CD4-positive, CD25-positive, alpha-beta regulatory T cell (primary cell): ENCODE data around the gene CYP4V2. TPM values are rescaled to one million over a fixed set of nuclear protein-coding genes. Genes with fewer than 3 reads are reported as not detected.
A peak's percentile ranks its signal among the peaks of the same experiment; 100 is the strongest.

Experiments
- ATAC-seq, 2 donors: fragments of 150-1000 bp; cut with Tn5 transposase; one replicate each; pipeline ENCODE4 v1.10.0; 2021; ENCODE audit warnings: low read depth in 2 of 2, moderate number of reproducible peaks in 2 of 2, moderate library complexity in 1 of 2
- DNase-seq, 3 donors: peaks; one replicate each; pipeline versions ENCODE4 v3.0.0 to v3.0.0-alpha.2; 2012 to 2022; ENCODE audit warnings: mixed read lengths in 1 of 3
- H3K27ac ChIP-seq: one replicate; pipeline ENCODE4 v1.7.0; 2013; ENCODE audit warnings: mild to moderate bottlenecking, low read length; ENCODE audit not compliant: insufficient read depth, poor library complexity, severe bottlenecking
- H3K27me3 ChIP-seq: one replicate; pipeline ENCODE4 v1.7.0; 2013; ENCODE audit warnings: low read length; ENCODE audit not compliant: control insufficient read depth, insufficient read depth
- H3K36me3 ChIP-seq: one replicate; pipeline ENCODE4 v1.7.0; 2013; ENCODE audit warnings: mild to moderate bottlenecking, low read length, moderate library complexity; ENCODE audit not compliant: control insufficient read depth, insufficient read depth
- H3K4me1 ChIP-seq: 2 replicates; pipeline ENCODE4 v1.7.0; 2013; ENCODE audit warnings: mild to moderate bottlenecking, low read length; ENCODE audit not compliant: insufficient read depth, control insufficient read depth, poor library complexity, severe bottlenecking
- H3K4me3 ChIP-seq: one replicate; pipeline ENCODE4 v1.7.0; 2013; ENCODE audit warnings: low read depth, mild to moderate bottlenecking, low read length, moderate library complexity
- H3K9me3 ChIP-seq, 2 experiments: 1 replicate in 1 of 2; 2 replicates in 1 of 2; pipeline ENCODE4 v1.7.0; 2013; ENCODE audit warnings: low read length in 2 of 2, mild to moderate bottlenecking in 1 of 2, moderate library complexity in 1 of 2; ENCODE audit not compliant: control insufficient read depth in 2 of 2
- H3K27ac Mint-ChIP-seq, 3 donors: one replicate each; pipeline ENCODE4 v1.8.0; 2020 to 2022; ENCODE audit warnings: mild to moderate bottlenecking in 3 of 3, mixed read lengths in 3 of 3, moderate library complexity in 2 of 3
- H3K27me3 Mint-ChIP-seq: one replicate; pipeline ENCODE4 v1.8.0; 2022; ENCODE audit warnings: mild to moderate bottlenecking, mixed read lengths
- H3K36me3 Mint-ChIP-seq: one replicate; pipeline ENCODE4 v1.8.0; 2020; ENCODE audit warnings: mixed read lengths
- H3K4me1 Mint-ChIP-seq, 4 donors: one replicate each; pipeline ENCODE4 v1.8.0; 2020 to 2022; ENCODE audit warnings: mixed read lengths in 4 of 4, mild to moderate bottlenecking in 1 of 4
- H3K4me3 Mint-ChIP-seq, 4 donors: one replicate each; pipeline ENCODE4 v1.8.0; 2020 to 2022; ENCODE audit warnings: mild to moderate bottlenecking in 4 of 4, mixed read lengths in 4 of 4, moderate library complexity in 3 of 4
- H3K9me3 Mint-ChIP-seq, 7 donors: one replicate each; pipeline ENCODE4 v1.8.0; 2020 to 2022; ENCODE audit warnings: mixed read lengths in 7 of 7, mild to moderate bottlenecking in 3 of 7, moderate library complexity in 2 of 7
- polyA plus RNA-seq, 4 donors: library from polyadenylated mRNA; unstranded; fragments of 300-500 nt; fragmentation: Illumina TruSeq; gene quantifications; one replicate each; pipeline ENCODE4 v1.2.3, GENCODE V29; 2021
- total RNA-seq: library from RNA; stranded (reverse); gene quantifications from one replicate; pipeline ENCODE4 v1.2.3, GENCODE V29; 2022

The CYP4V2 gene
- total and polyA plus RNA-seq, 5 donors from 2014 or later, result 26.1 to 30.9 (median 27.8) TPM

GRCh38 chr4:186190581-186191199 is 677 bp upstream of the CYP4V2 start:
- peak; percentile 18 to 27 for ATAC-seq
- H3K4me3 ChIP-seq, result peak overlapping the region; percentile 73
- Mint-ChIP-seq H3K36me3 (peaks cover 7% of the 10 kb centered on the region), H3K4me3 (peak overlapping the region; percentile 87 to 97 (median 92)), H3K9me3 (no peaks in the 10 kb centered on the region), H3K4me1 (peaks cover 19 to 53% (median 32%) of the 10 kb centered on the region in 4 donors), H3K27ac (peak overlapping the region; percentile 95 to 97 (median 96)), H3K27me3 (no peaks in the 10 kb centered on the region)
- H3K36me3 ChIP-seq, result peaks cover 6% of the 10 kb centered on the region
- H3K27me3 ChIP-seq, result no peaks in the 10 kb centered on the region
- peak overlapping the region; percentile 91 for H3K27ac ChIP-seq
- peak; percentile 34 to 67 (median 53) for DNase-seq
- H3K4me1 ChIP-seq, result peaks cover 32% of the 10 kb centered on the region
- H3K9me3 ChIP-seq, result no peaks in the 10 kb centered on the region

GRCh38 chr4:186192066-186192612 is 772 bp downstream of the CYP4V2 start:
- peak in 1 of 3 donors; percentile 55 for DNase-seq
- no peaks in the 10 kb centered on the region for H3K27me3 ChIP-seq
- H3K4me1 ChIP-seq, result peaks cover 32% of the 10 kb centered on the region
- Mint-ChIP-seq H3K27me3 (no peaks in the 10 kb centered on the region), H3K27ac (peak overlapping the region; percentile 97 to 98 (median 98)), H3K36me3 (peaks cover 17% of the 10 kb centered on the region), H3K9me3 (no peaks in the 10 kb centered on the region), H3K4me1 (peaks cover 24 to 63% (median 38%) of the 10 kb centered on the region in 4 donors), H3K4me3 (peak overlapping the region; percentile 93 to 99 (median 96))
- H3K9me3 ChIP-seq, result no peaks in the 10 kb centered on the region
- peak overlapping the region; percentile 85 for H3K4me3 ChIP-seq
- ATAC-seq, result peak; percentile 4
- peak overlapping the region; percentile 91 for H3K27ac ChIP-seq
- peaks cover 16% of the 10 kb centered on the region for H3K36me3 ChIP-seq

GRCh38 chr4:186193851-186194250 is 2.5 kb downstream of the CYP4V2 start:
- Histone ChIP-seq H3K27ac (peak overlapping the region; percentile 91), H3K4me3 (peak overlapping the region; percentile 85), H3K36me3 (peaks cover 20% of the 10 kb centered on the region), H3K27me3 (no peaks in the 10 kb centered on the region), H3K4me1 (peaks cover 32% of the 10 kb centered on the region), H3K9me3 (no peaks in the 10 kb centered on the region)
- Mint-ChIP-seq H3K27ac (peak overlapping the region in 2 of 3 donors; percentile 92 to 97), H3K36me3 (peaks cover 20% of the 10 kb centered on the region), H3K9me3 (no peaks in the 10 kb centered on the region), H3K27me3 (no peaks in the 10 kb centered on the region), H3K4me1 (peaks cover 29 to 62% (median 40%) of the 10 kb centered on the region in 4 donors), H3K4me3 (peak overlapping the region in 2 of 4 donors; percentile 17 to 62)
- DNase-seq, result no peak
- no peak for ATAC-seq

GRCh38 chr4:186196063-186196462 is 4.7 kb downstream of the CYP4V2 start:
- Mint-ChIP-seq H3K27ac (no peak overlapping the region), H3K4me1 (peaks cover 18 to 46% (median 28%) of the 10 kb centered on the region in 4 donors), H3K4me3 (peak overlapping the region in 1 of 4 donors; percentile 78), H3K27me3 (no peaks in the 10 kb centered on the region), H3K9me3 (no peaks in the 10 kb centered on the region), H3K36me3 (peaks cover 20% of the 10 kb centered on the region)
- H3K4me1 ChIP-seq, result peaks cover 17% of the 10 kb centered on the region
- H3K9me3 ChIP-seq, result no peaks in the 10 kb centered on the region
- H3K27me3 ChIP-seq, result no peaks in the 10 kb centered on the region
- H3K36me3 ChIP-seq, result peaks cover 20% of the 10 kb centered on the region
- no peak overlapping the region for H3K27ac ChIP-seq
- ATAC-seq, result no peak
- no peak for DNase-seq
- no peak overlapping the region for H3K4me3 ChIP-seq

- peak overlapping the region in 1 of 3 donors; percentile 70 for H3K27ac Mint-ChIP-seq
- peaks cover 16% of the 10 kb centered on the region for H3K36me3 ChIP-seq
- no peaks in the 10 kb centered on the region for H3K27me3 Mint-ChIP-seq
- no peak overlapping the region for H3K4me3 Mint-ChIP-seq
- H3K4me3 ChIP-seq, result no peak overlapping the region
- ATAC-seq (no peak), DNase-seq (no peak)
- no peaks in the 10 kb centered on the region for H3K9me3 ChIP-seq
- H3K4me1 ChIP-seq, result peaks cover 4% of the 10 kb centered on the region
- no peak overlapping the region for H3K27ac ChIP-seq
- no peaks in the 10 kb centered on the region for H3K9me3 Mint-ChIP-seq
- peaks cover 9 to 43% (median 19%) of the 10 kb centered on the region in 4 donors for H3K4me1 Mint-ChIP-seq
- H3K36me3 Mint-ChIP-seq, result peaks cover 15% of the 10 kb centered on the region
- no peaks in the 10 kb centered on the region for H3K27me3 ChIP-seq
Measured at GRCh38 chr4:186200516-186200915, 9.1 kb downstream of the CYP4V2 start.

GRCh38 chr4:186201010-186201409 is 9.6 kb downstream of the CYP4V2 start:
- no peaks in the 10 kb centered on the region for H3K27me3 Mint-ChIP-seq
- DNase-seq (no peak), ATAC-seq (no peak)
- H3K27me3 ChIP-seq, result no peaks in the 10 kb centered on the region
- peaks cover 12% of the 10 kb centered on the region for H3K36me3 Mint-ChIP-seq
- no peak overlapping the region for H3K4me3 ChIP-seq
- H3K9me3 Mint-ChIP-seq, result no peaks in the 10 kb centered on the region
- H3K9me3 ChIP-seq, result no peaks in the 10 kb centered on the region
- no peak overlapping the region for H3K4me3 Mint-ChIP-seq
- peaks cover 4 to 38% (median 17%) of the 10 kb centered on the region in 4 donors for H3K4me1 Mint-ChIP-seq
- no peak overlapping the region for H3K27ac Mint-ChIP-seq
- peaks cover 4% of the 10 kb centered on the region for H3K4me1 ChIP-seq
- H3K36me3 ChIP-seq, result peaks cover 13% of the 10 kb centered on the region
- H3K27ac ChIP-seq, result peak overlapping the region; percentile 64

GRCh38 chr4:186201535-186202230 is 10.3 kb downstream of the CYP4V2 start:
- no peaks in the 10 kb centered on the region for H3K9me3 ChIP-seq
- DNase-seq (peak; percentile 48 to 67 (median 58)), ATAC-seq (peak; percentile 93 to 98)
- Mint-ChIP-seq H3K9me3 (peaks cover 0 to 3% (median 0%) of the 10 kb centered on the region in 7 donors), H3K4me3 (peak overlapping the region in 3 of 4 donors; percentile 2 to 28 (median 2)), H3K27ac (peak overlapping the region; percentile 12 to 52 (median 30)), H3K27me3 (no peaks in the 10 kb centered on the region), H3K36me3 (peaks cover 14% of the 10 kb centered on the region), H3K4me1 (peaks cover 0 to 37% (median 15%) of the 10 kb centered on the region in 4 donors)
- peak overlapping the region; percentile 64 for H3K27ac ChIP-seq
- H3K4me1 ChIP-seq, result peaks cover 4% of the 10 kb centered on the region
- H3K4me3 ChIP-seq, result no peak overlapping the region
- no peaks in the 10 kb centered on the region for H3K27me3 ChIP-seq
- H3K36me3 ChIP-seq, result peaks cover 9% of the 10 kb centered on the region
